Measurements from ENCODE around the gene PNPLA5.
A peak's percentile ranks its signal among the peaks of the same experiment; 100 is the strongest.

The PNPLA5 gene

GRCh38 chr22:43901976-43902643, 10.3 kb upstream of the PNPLA5 start:
- peak; percentile 75 for DNase-seq (ENCODE audit: low read depth)

GRCh38 chr22:43900206-43900605, 8.4 kb upstream of the PNPLA5 start:
- no peak for DNase-seq (ENCODE audit: low read depth)

GRCh38 chr22:43897751-43898261, 6.0 kb upstream of the PNPLA5 start:
- DNase-seq (ENCODE audit: low read depth), result no peak

GRCh38 chr22:43895986-43896645, 4.3 kb upstream of the PNPLA5 start:
- DNase-seq (ENCODE audit: low read depth), result no peak

GRCh38 chr22:43894122-43894521, 2.3 kb upstream of the PNPLA5 start:
- no peak for DNase-seq (ENCODE audit: low read depth)

GRCh38 chr22:43893266-43893665, 1.5 kb upstream of the PNPLA5 start:
- DNase-seq (ENCODE audit: low read depth), result no peak

GRCh38 chr22:43892183-43892894, 526 bp upstream of the PNPLA5 start:
- DNase-seq (ENCODE audit: low read depth), result no peak

GRCh38 chr22:43890901-43891331, 897 bp downstream of the PNPLA5 start:
- no peak for DNase-seq (ENCODE audit: low read depth)

- no peak for DNase-seq (ENCODE audit: low read depth)
These were observed 2.0 kb downstream of the PNPLA5 start for GRCh38 chr22:43889860-43890253.

GRCh38 chr22:43889201-43889859, 2.5 kb downstream of the PNPLA5 start:
- DNase-seq (ENCODE audit: low read depth), result no peak

GRCh38 chr22:43888740-43889139, 3.1 kb downstream of the PNPLA5 start:
- no peak for DNase-seq (ENCODE audit: low read depth)

GRCh38 chr22:43887391-43887790, 4.4 kb downstream of the PNPLA5 start:
- no peak for DNase-seq (ENCODE audit: low read depth)

GRCh38 chr22:43886231-43886630, 5.6 kb downstream of the PNPLA5 start:
- no peak for DNase-seq (ENCODE audit: low read depth)

GRCh38 chr22:43885786-43886185, 6.0 kb downstream of the PNPLA5 start:
- DNase-seq (ENCODE audit: low read depth), result no peak

- no peak for DNase-seq (ENCODE audit: low read depth)
These were observed 6.5 kb downstream of the PNPLA5 start for GRCh38 chr22:43885319-43885671.

GRCh38 chr22:43884600-43885318, 7.1 kb downstream of the PNPLA5 start:
- DNase-seq (ENCODE audit: low read depth), result no peak

- DNase-seq (ENCODE audit: low read depth), result no peak
These were observed 7.9 kb downstream of the PNPLA5 start for GRCh38 chr22:43883719-43884415.

- DNase-seq (ENCODE audit: low read depth), result no peak
These were observed 8.7 kb downstream of the PNPLA5 start for GRCh38 chr22:43883012-43883661.

GRCh38 chr22:43882122-43882767, 9.6 kb downstream of the PNPLA5 start:
- DNase-seq (ENCODE audit: low read depth), result no peak

Measured in GM04503 (cell line).